Measurements from ENCODE around the gene PATJ. TPM values are rescaled to one million over a fixed set of nuclear protein-coding genes. Genes with fewer than 3 reads are reported as not detected.

Gene PATJ
- total and polyA plus RNA-seq, 10 donors = 2.3 to 32.2 (median 17.7) TPM

- intact Hi-C loops (cut with DNase I; ENCODE audit: low total_unique reads) = no loop called here
- no peak for DNase-seq
- no peaks in the 10 kb centered on the region for H3K4me1 ChIP-seq
- 79 to 93% (median 86%) methylated on average over 1 of the region's 1 CpG for WGBS, 5 donors
- H3K9me3 ChIP-seq = no peaks in the 10 kb centered on the region
- H3K27me3 ChIP-seq (replicated peaks in 1 of 7) = no peaks in the 10 kb centered on the region
- no peak overlapping the region for H3K4me3 ChIP-seq
- TF ChIP-seq POLR2A (IDR thresholded peaks at IDR 0.05) = no peak
- no peak for TF ChIP-seq POLR2AphosphoS5 (IDR thresholded peaks at IDR 0.05)
- no peak for TF ChIP-seq CTCF (IDR thresholded peaks at IDR 0.05 in 8 of 11, conservative IDR thresholded peaks at IDR 0.05 in 3 of 11)
- H3K27ac ChIP-seq = no peak overlapping the region
- H3K36me3 ChIP-seq = no peaks in the 10 kb centered on the region
Measured at GRCh38 chr1:61955261-61955660, 213.0 kb downstream of the PATJ start.

DNA sequence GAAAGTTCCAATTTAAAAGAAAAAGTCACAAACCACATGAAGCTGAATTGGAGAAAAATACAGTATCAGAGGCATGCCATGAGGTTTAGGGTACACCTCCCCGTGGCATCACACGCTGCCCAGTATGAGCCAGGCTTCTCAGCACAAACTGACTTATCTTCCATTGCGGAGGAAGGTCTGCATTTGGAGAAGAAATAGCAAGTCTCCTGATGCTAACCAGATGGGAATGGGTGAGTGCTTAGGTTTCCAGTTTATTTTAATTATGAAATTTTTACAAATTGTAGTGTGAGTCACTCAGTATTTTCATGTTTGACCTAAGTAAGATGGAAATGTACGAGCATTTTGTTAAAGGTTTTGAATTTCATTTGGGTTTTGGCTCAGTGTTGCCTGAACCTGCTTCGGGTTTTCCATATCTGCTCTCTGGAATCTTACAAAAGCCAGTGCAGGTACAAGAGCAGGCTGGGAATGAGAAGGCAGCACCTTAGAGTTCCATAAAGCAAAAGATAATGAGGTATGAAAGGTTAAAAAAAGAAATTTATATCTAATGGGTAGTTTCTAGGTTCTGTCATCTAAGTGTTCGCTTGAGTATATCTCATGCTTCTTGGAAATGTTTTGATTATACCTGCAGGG is 213.9 kb downstream of the PATJ start:
- intact Hi-C loops (cut with DNase I; ENCODE audit: low total_unique reads) = no loop called here
- TF ChIP-seq CTCF (IDR thresholded peaks at IDR 0.05 in 8 of 11, conservative IDR thresholded peaks at IDR 0.05 in 3 of 11) (no peak), POLR2AphosphoS5 (IDR thresholded peaks at IDR 0.05) (no peak), POLR2A (IDR thresholded peaks at IDR 0.05) (no peak)
- no peaks in the 10 kb centered on the region for H3K27me3 ChIP-seq (replicated peaks in 1 of 7)
- H3K9me3 ChIP-seq = no peaks in the 10 kb centered on the region
- H3K4me1 ChIP-seq = no peaks in the 10 kb centered on the region
- 83 to 96% (median 94%) methylated on average over 6 of the region's 6 CpGs for WGBS, 5 donors
- no peak for DNase-seq
- H3K36me3 ChIP-seq = no peaks in the 10 kb centered on the region
- H3K27ac ChIP-seq = no peak overlapping the region
- H3K4me3 ChIP-seq = no peak overlapping the region

DNA sequence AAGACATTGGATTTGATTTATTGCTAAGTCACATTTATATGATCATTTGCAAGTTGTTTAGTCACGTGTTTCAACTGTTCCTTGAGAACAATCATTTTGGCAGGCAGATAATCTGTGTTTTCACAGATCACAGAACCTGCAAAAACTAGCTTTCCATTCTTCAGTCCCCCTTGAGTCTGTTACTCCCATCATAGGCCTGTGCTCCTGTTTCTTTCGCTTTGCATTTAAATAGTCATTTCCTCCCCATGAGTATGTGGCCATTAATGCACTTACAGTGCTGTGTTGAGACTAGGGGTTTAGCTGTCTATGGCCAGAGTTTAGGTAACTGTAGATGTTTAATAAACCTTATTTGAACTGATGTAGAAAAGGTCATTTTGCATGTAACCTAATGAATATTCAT is 214.5 kb downstream of the PATJ start:
- Histone ChIP-seq H3K4me3 (no peak overlapping the region), H3K27me3 (replicated peaks in 1 of 7) (no peaks in the 10 kb centered on the region), H3K9me3 (no peaks in the 10 kb centered on the region), H3K27ac (no peak overlapping the region), H3K36me3 (no peaks in the 10 kb centered on the region), H3K4me1 (no peaks in the 10 kb centered on the region)
- DNase-seq = no peak
- TF ChIP-seq CTCF (IDR thresholded peaks at IDR 0.05 in 8 of 11, conservative IDR thresholded peaks at IDR 0.05 in 3 of 11) = no peak
- no peak for TF ChIP-seq POLR2A (IDR thresholded peaks at IDR 0.05)
- no peak for TF ChIP-seq POLR2AphosphoS5 (IDR thresholded peaks at IDR 0.05)
- intact Hi-C loops (cut with DNase I; ENCODE audit: low total_unique reads) = no loop called here
- 74 to 84% (median 79%) methylated on average over 2 of the region's 2 CpGs for WGBS, 5 donors

GRCh38 chr1:61961009-61961408 is 218.7 kb downstream of the PATJ start:
- intact Hi-C loops (cut with DNase I; ENCODE audit: low total_unique reads) = no loop called here
- WGBS, 5 donors = 90 to 99% (median 94%) methylated on average over 3 of the region's 3 CpGs
- H3K9me3 ChIP-seq = no peaks in the 10 kb centered on the region
- no peaks in the 10 kb centered on the region for H3K27me3 ChIP-seq (replicated peaks in 1 of 7)
- no peak for DNase-seq
- TF ChIP-seq POLR2AphosphoS5 (IDR thresholded peaks at IDR 0.05) = no peak
- TF ChIP-seq CTCF (IDR thresholded peaks at IDR 0.05 in 8 of 11, conservative IDR thresholded peaks at IDR 0.05 in 3 of 11) = no peak
- TF ChIP-seq POLR2A (IDR thresholded peaks at IDR 0.05) = no peak
- no peak overlapping the region for H3K4me3 ChIP-seq
- H3K36me3 ChIP-seq = no peaks in the 10 kb centered on the region
- no peaks in the 10 kb centered on the region for H3K4me1 ChIP-seq
- no peak overlapping the region for H3K27ac ChIP-seq
